Activated T-cell treated with anti-CD3 and anti-CD28 coated beads for 1 hour (primary cell): ENCODE measurements around the gene CSNK1G3.
"Not testable (repeated sequence)": the region's sequence is repeated elsewhere in the genome, so short reads cannot be mapped to it uniquely, and the experiment has no call there.

ENCODE experiments used
- DNase-seq: peaks from one replicate; pipeline ENCODE4 v3.0.0-alpha.2; 2020; ENCODE audit warnings: low read depth

Gene CSNK1G3

GRCh38 chr5:123511648-123512605 is at the start of gene CSNK1G3:
TSS of gene CSNK1G3 (plus strand) at chr5:123512177. CDS start at chr5:123545664, 33,487 bp downstream.
- DNase-seq, result peak; percentile 83

GRCh38 chr5:123466839-123467238 is 45.1 kb upstream of the CSNK1G3 start:
- not testable (repeated sequence) for DNase-seq

- no peak for DNase-seq
Measured at GRCh38 chr5:123471385-123471784, 40.6 kb upstream of the CSNK1G3 start.

GRCh38 chr5:123472150-123472924 is 39.6 kb upstream of the CSNK1G3 start:
- DNase-seq, result no peak

GRCh38 chr5:123474228-123474627 is 37.7 kb upstream of the CSNK1G3 start:
- DNase-seq, result no peak

GRCh38 chr5:123476731-123477130 is 35.2 kb upstream of the CSNK1G3 start:
- DNase-seq, result no peak

- DNase-seq, result no peak
Measured at GRCh38 chr5:123478546-123478945, 33.4 kb upstream of the CSNK1G3 start.

GRCh38 chr5:123482258-123482657 is 29.7 kb upstream of the CSNK1G3 start:
- DNase-seq, result no peak

GRCh38 chr5:123483446-123484077 is 28.4 kb upstream of the CSNK1G3 start:
- DNase-seq, result no peak

- no peak for DNase-seq
Measured at GRCh38 chr5:123485275-123485674, 26.7 kb upstream of the CSNK1G3 start.

GRCh38 chr5:123486951-123487655 is 24.9 kb upstream of the CSNK1G3 start:
- DNase-seq, result no peak

- no peak for DNase-seq
Measured at GRCh38 chr5:123490974-123491373, 21.0 kb upstream of the CSNK1G3 start.

- not testable (repeated sequence) for DNase-seq
Measured at GRCh38 chr5:123495211-123495610, 16.8 kb upstream of the CSNK1G3 start.

- DNase-seq, result no peak
Measured at GRCh38 chr5:123496892-123497291, 15.1 kb upstream of the CSNK1G3 start.

- no peak for DNase-seq
Measured at GRCh38 chr5:123500471-123500870, 11.5 kb upstream of the CSNK1G3 start.

- DNase-seq, result no peak
Measured at GRCh38 chr5:123502120-123502519, 9.9 kb upstream of the CSNK1G3 start.

GRCh38 chr5:123503299-123503698 is 8.7 kb upstream of the CSNK1G3 start:
- DNase-seq, result no peak

- DNase-seq, result no peak
Measured at GRCh38 chr5:123505633-123506032, 6.3 kb upstream of the CSNK1G3 start.

- no peak for DNase-seq
Measured at GRCh38 chr5:123508441-123508840, 3.5 kb upstream of the CSNK1G3 start.

GRCh38 chr5:123511290-123511647 is 708 bp upstream of the CSNK1G3 start:
- DNase-seq, result no peak

GRCh38 chr5:123512611-123513461 is 859 bp downstream of the CSNK1G3 start:
- peak; percentile 7 for DNase-seq
